IMR-90 (cell line): Measurements from ENCODE around the gene AFTPH. TPM values are rescaled to one million over a fixed set of nuclear protein-coding genes. Genes with fewer than 3 reads are reported as not detected.

Source experiments
- ATAC-seq: fragments of 200-7000 bp; cut with Tn5 transposase; 2 replicates; pipeline ENCODE4 v1.9.1; 2020; ENCODE audit warnings: low read depth, mild to moderate bottlenecking, moderate library complexity
- BruUV-seq: library from RNA; stranded (reverse); fragments of 400-500 nt; replicated peaks from 2 replicates; lab custom pipeline; 2021; lab: Mats Ljungman, UMichigan
- CTCF ChIA-PET: fragments of 300-600 bp; formaldehyde crosslinking; extraction: SDS; loops from one replicate; lab custom pipeline; 2021; ENCODE audit warnings: antibody characterized with exemption; lab: Yijun Ruan, JAX
- POLR2A ChIA-PET: fragments of 300-600 bp; sonication (Branson Sonifier 250); formaldehyde crosslinking; loops from one replicate; lab custom pipeline; 2022; ENCODE audit warnings: antibody characterized with exemption; ENCODE audit not compliant: unreplicated experiment; lab: Charles Lee
- DNase-seq: peaks from one replicate; pipeline ENCODE4 v3.0.0; 2013
- H2AFZ ChIP-seq: replicated peaks from 2 replicates; pipeline ENCODE3; 2013; ENCODE audit warnings: low read length, mild to moderate bottlenecking; ENCODE audit not compliant: poor library complexity
- H2AK5ac ChIP-seq: 2 replicates; pipeline ENCODE4 v1.6.1; 2013; ENCODE audit warnings: low read depth, low read length, inconsistent platforms
- H2AK9ac ChIP-seq: replicated peaks from 2 replicates; pipeline ENCODE3; 2013; ENCODE audit warnings: mild to moderate bottlenecking, low read depth, low read length, moderate library complexity; ENCODE audit not compliant: poor library complexity
- H2BK120ac ChIP-seq: 2 replicates; pipeline ENCODE4 v1.6.1; 2013; ENCODE audit warnings: low read depth, low read length, inconsistent platforms
- H2BK15ac ChIP-seq: 3 replicates; pipeline ENCODE4 v1.6.1; 2013; ENCODE audit warnings: low read depth, low read length, inconsistent platforms
- H2BK20ac ChIP-seq: 2 replicates; pipeline ENCODE4 v1.6.1; 2013; ENCODE audit warnings: low read depth, mild to moderate bottlenecking, inconsistent platforms, low read length, moderate library complexity
- H2BK5ac ChIP-seq: 2 replicates; pipeline ENCODE4 v1.6.1; 2013; ENCODE audit warnings: mild to moderate bottlenecking, low read depth, low read length, inconsistent platforms; ENCODE audit not compliant: poor library complexity, severe bottlenecking
- H3K14ac ChIP-seq: replicated peaks from 2 replicates; pipeline ENCODE4 v1.6.1; 2013; ENCODE audit warnings: low read depth, low read length, inconsistent platforms
- H3K18ac ChIP-seq: 2 replicates; pipeline ENCODE4 v1.6.1; 2013; ENCODE audit warnings: low read depth, low read length, control low read depth
- H3K23ac ChIP-seq: 2 replicates; pipeline ENCODE4 v1.6.1; 2013; ENCODE audit warnings: low read depth, low read length, inconsistent platforms
- H3K27ac ChIP-seq: 2 replicates; pipeline ENCODE4 v1.5.1; 2013; ENCODE audit warnings: mild to moderate bottlenecking, control low read depth, low read length; ENCODE audit not compliant: insufficient read depth
- H3K27me3 ChIP-seq: 2 replicates; pipeline ENCODE4 v1.6.1; 2013; ENCODE audit warnings: low read length; ENCODE audit not compliant: control insufficient read depth, insufficient read depth
- H3K36me3 ChIP-seq: 2 replicates; pipeline ENCODE4 v1.6.1; 2013; ENCODE audit warnings: low read length, mixed read lengths; ENCODE audit not compliant: control insufficient read depth, insufficient read depth
- H3K4ac ChIP-seq: 2 replicates; pipeline ENCODE4 v1.6.1; 2013; ENCODE audit warnings: low read depth, low read length, inconsistent platforms
- H3K4me1 ChIP-seq: 2 replicates; pipeline ENCODE4 v1.6.1; 2013; ENCODE audit warnings: low read length, mixed read lengths; ENCODE audit not compliant: control insufficient read depth, insufficient read depth
- H3K4me2 ChIP-seq: 2 replicates; pipeline ENCODE4 v1.6.1; 2013; ENCODE audit warnings: low read depth, mild to moderate bottlenecking, control low read depth, low read length, moderate library complexity
- H3K4me3 ChIP-seq: 2 replicates; pipeline ENCODE4 v1.5.1; 2013; ENCODE audit warnings: low read depth, mild to moderate bottlenecking, control low read depth, low read length, moderate library complexity; ENCODE audit not compliant: insufficient read depth
- H3K56ac ChIP-seq: 2 replicates; pipeline ENCODE4 v1.6.1; 2013; ENCODE audit warnings: low read length, inconsistent platforms; ENCODE audit not compliant: insufficient read depth; ENCODE audit errors: extremely low read depth
- H3K79me1 ChIP-seq, 2 experiments: 2 replicates each; pipeline ENCODE4 v1.6.1; 2013; ENCODE audit warnings: low read length in 2 of 2, inconsistent platforms in 1 of 2, low read depth in 1 of 2
- H3K9ac ChIP-seq: 2 replicates; pipeline ENCODE4 v1.6.1; 2013; ENCODE audit warnings: low read depth, low read length, control low read depth
- H3K9me1 ChIP-seq: 2 replicates; pipeline ENCODE4 v1.6.1; 2013; ENCODE audit warnings: low read length, inconsistent platforms; ENCODE audit not compliant: insufficient read depth
- H3K9me3 ChIP-seq: 2 replicates; pipeline ENCODE4 v1.6.1; 2013; ENCODE audit warnings: low read length; ENCODE audit not compliant: control insufficient read depth, insufficient read depth
- H4K20me1 ChIP-seq: 2 replicates; pipeline ENCODE4 v1.6.1; 2013; ENCODE audit warnings: low read length, inconsistent platforms; ENCODE audit not compliant: insufficient read depth
- H4K5ac ChIP-seq: 2 replicates; pipeline ENCODE4 v1.6.1; 2013; ENCODE audit warnings: mild to moderate bottlenecking, low read depth, low read length, control low read depth
- H4K8ac ChIP-seq, 2 experiments: 2 replicates each; pipeline ENCODE4 v1.6.1; 2013; ENCODE audit warnings: low read depth in 2 of 2, low read length in 2 of 2, control low read depth in 1 of 2, inconsistent platforms in 1 of 2
- H4K91ac ChIP-seq: 2 replicates; pipeline ENCODE4 v1.6.1; 2013; ENCODE audit warnings: low read depth, low read length, inconsistent platforms; ENCODE audit not compliant: insufficient read depth
- CEBPB ChIP-seq: IDR thresholded peaks from 2 replicates; pipeline ENCODE4 v1.6.1; 2012; ENCODE audit warnings: low read depth, low read length, improper control_type of control experiment
- MAZ ChIP-seq: IDR thresholded peaks from 2 replicates; pipeline ENCODE4 v1.6.1; 2012; ENCODE audit warnings: low read depth, mild to moderate bottlenecking, low read length, improper control_type of control experiment, moderate library complexity, borderline replicate concordance
- MXI1 ChIP-seq: IDR thresholded peaks from 2 replicates; pipeline ENCODE4 v1.6.1; 2012; ENCODE audit warnings: low read depth, mild to moderate bottlenecking, low read length, moderate library complexity, borderline replicate concordance
- POLR2A ChIP-seq: IDR thresholded peaks from 2 replicates; pipeline ENCODE4 v1.6.1; 2012; ENCODE audit warnings: mild to moderate bottlenecking, low read depth, low read length
- RCOR1 ChIP-seq: IDR thresholded peaks from 2 replicates; pipeline ENCODE4 v1.6.1; 2012; ENCODE audit warnings: mild to moderate bottlenecking, low read length, improper control_type of control experiment; ENCODE audit not compliant: insufficient replicate concordance
- RFX5 ChIP-seq: IDR thresholded peaks from 2 replicates; pipeline ENCODE4 v1.8.0; 2012; ENCODE audit warnings: low read depth, mild to moderate bottlenecking, low read length, moderate library complexity
- SMC3 ChIP-seq: fragments of 150-350 bp; IDR thresholded peaks from 2 replicates; pipeline ENCODE4 v1.6.1; 2016; ENCODE audit warnings: low read depth, mild to moderate bottlenecking, antibody characterized with exemption, low read length, moderate library complexity
- USF2 ChIP-seq: fragments of 150-350 bp; IDR thresholded peaks from 2 replicates; pipeline ENCODE4 v1.6.1; 2017; ENCODE audit warnings: mild to moderate bottlenecking, antibody characterized with exemption, low read length, low read depth
- whole genome bisulfite sequencing, 2 experiments: methylation state at CpG; one replicate each; pipeline versions ENCODE4 v1.1.5 to v1.1.7; 2013; ENCODE audit warnings: missing lambda C conversion rate in 2 of 2; ENCODE audit not compliant: insufficient read length in 1 of 2; ENCODE audit errors: extremely low coverage in 2 of 2; 5-methylcytosine and 5-hydroxymethylcytosine counted together
- dilution Hi-C: fragments of 300-500 bp; cut with HindIII; formaldehyde crosslinking; loops from one replicate; pipeline ENCODE4 v1.14.3; 2018; ENCODE audit warnings: low sequenced_read_pairs; ENCODE audit not compliant: unreplicated experiment
- in situ Hi-C: fragments of 300-500 bp; cut with MboI; formaldehyde crosslinking; loops from 3 replicates; pipeline ENCODE4 v1.14.3; 2019; ENCODE audit warnings: low sequenced_read_pairs, inconsistent platforms, mixed read lengths
- intact Hi-C: fragments of 100-400 bp; cut with micrococcal nuclease; formaldehyde crosslinking; loops from 2 replicates; pipeline ENCODE4 v1.10.0; 2022
- polyA plus RNA-seq, 3 experiments: library from polyadenylated mRNA; depleted of rRNA; stranded (reverse); fragments of >200 nt; gene quantifications; 2 replicates each; pipeline ENCODE4 v1.2.3, GENCODE V29; 2012; ENCODE audit warnings: low replicate concordance in 1 of 3
- total RNA-seq: library from RNA; depleted of rRNA; stranded (reverse); fragments of >200 nt; gene quantifications from 2 replicates; pipeline ENCODE4 v1.2.3, GENCODE V29; 2012
- TF ChIP-seq, protein P1 (sequence below): fragments of 150-350 bp; IDR thresholded peaks from 2 replicates; pipeline ENCODE4 v1.6.1; 2016; ENCODE audit warnings: low read depth, mild to moderate bottlenecking, low read length, moderate library complexity, borderline replicate concordance

AFTPH gene
- total and polyA plus RNA-seq, 2 of the 4 experiments (the other 2 are of a cell fraction), result 9.4 to 19.9 TPM

GRCh38 chr2:64624108-64624610, 100.0 kb downstream of the AFTPH start:
- TF ChIP-seq RCOR1 (no peak), MAZ (no peak), RFX5 (no peak), CEBPB (no peak), MXI1 (no peak), USF2 (no peak), SMC3 (no peak), POLR2A (no peak)
- TF ChIP-seq, protein P1, sequence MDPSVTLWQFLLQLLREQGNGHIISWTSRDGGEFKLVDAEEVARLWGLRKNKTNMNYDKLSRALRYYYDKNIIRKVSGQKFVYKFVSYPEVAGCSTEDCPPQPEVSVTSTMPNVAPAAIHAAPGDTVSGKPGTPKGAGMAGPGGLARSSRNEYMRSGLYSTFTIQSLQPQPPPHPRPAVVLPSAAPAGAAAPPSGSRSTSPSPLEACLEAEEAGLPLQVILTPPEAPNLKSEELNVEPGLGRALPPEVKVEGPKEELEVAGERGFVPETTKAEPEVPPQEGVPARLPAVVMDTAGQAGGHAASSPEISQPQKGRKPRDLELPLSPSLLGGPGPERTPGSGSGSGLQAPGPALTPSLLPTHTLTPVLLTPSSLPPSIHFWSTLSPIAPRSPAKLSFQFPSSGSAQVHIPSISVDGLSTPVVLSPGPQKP, result no peak
- CTCF ChIA-PET, result no interaction called here
- Histone ChIP-seq H3K27me3 (peaks cover 42% of the 10 kb centered on the region), H3K14ac (no peak overlapping the region), H4K91ac (no peak overlapping the region), H3K23ac (no peak overlapping the region), H3K4me3 (no peak overlapping the region), H3K9ac (no peak overlapping the region), H4K20me1 (peaks cover 3% of the 10 kb centered on the region; the same call in 1 of the 2 replicates), H3K9me3 (no peaks in the 10 kb centered on the region), H3K27ac (no peak overlapping the region), H3K4ac (no peak overlapping the region), H2BK20ac (no peak overlapping the region), H3K4me2 (no peak overlapping the region), H3K18ac (no peak overlapping the region), H3K9me1 (no peaks in the 10 kb centered on the region), H2AK9ac (no peak overlapping the region), H3K56ac (no peak overlapping the region), H2AK5ac (no peak overlapping the region), H3K79me1 (no peaks in the 10 kb centered on the region), H2BK5ac (no peak overlapping the region), H3K36me3 (no peaks in the 10 kb centered on the region), H2AFZ (no peak overlapping the region), H2BK120ac (no peak overlapping the region), H2BK15ac (no peak overlapping the region), H3K4me1 (no peaks in the 10 kb centered on the region; the same call in 1 of the 2 replicates), H4K5ac (no peak overlapping the region), H4K8ac (no peak overlapping the region)
- no peak for ATAC-seq
- POLR2A ChIA-PET, result no interaction called here
- no peak for DNase-seq
- intact Hi-C loops (no loop called here), dilution Hi-C loops (no loop called here), in situ Hi-C loops (no loop called here)
- 93% methylated on average over 2 of the region's 6 CpGs; no CpG with 5 or more reads in 1 of the 2 experiments for WGBS, 2 experiments
- no TSS peak for BruUV-seq
